HG03095 (cell line): ENCODE measurements around the gene L1TD1.
"Not testable (repeated sequence)": the region's sequence is repeated elsewhere in the genome, so short reads cannot be mapped to it uniquely, and the experiment has no call there.

Source experiments
- ATAC-seq: cut with Tn5 transposase; IDR thresholded peaks from one replicate; pipeline ENCODE4 v1.9.1; 2021; ENCODE audit warnings: moderate library complexity; ENCODE audit not compliant: unreplicated experiment

The L1TD1 gene

GRCh38 chr1:62233926-62234450 is 39.3 kb downstream of the L1TD1 start:
- no peak for ATAC-seq

- ATAC-seq = no peak
These were observed 40.0 kb downstream of the L1TD1 start for GRCh38 chr1:62234688-62235087.

GRCh38 chr1:62235576-62235975 is 40.9 kb downstream of the L1TD1 start:
- no peak for ATAC-seq

- no peak for ATAC-seq
These were observed 42.7 kb downstream of the L1TD1 start for GRCh38 chr1:62237361-62237760.

- no peak for ATAC-seq
These were observed 43.3 kb downstream of the L1TD1 start for GRCh38 chr1:62237950-62238374.

GRCh38 chr1:62238507-62238906 is 43.9 kb downstream of the L1TD1 start:
- ATAC-seq = no peak

- not testable (repeated sequence) for ATAC-seq
These were observed 45.2 kb downstream of the L1TD1 start for GRCh38 chr1:62239652-62240403.

GRCh38 chr1:62240651-62241370 is 46.2 kb downstream of the L1TD1 start:
- no peak for ATAC-seq

- no peak for ATAC-seq
These were observed 46.9 kb downstream of the L1TD1 start for GRCh38 chr1:62241371-62242131.

- not testable (repeated sequence) for ATAC-seq
These were observed 49.7 kb downstream of the L1TD1 start for GRCh38 chr1:62244380-62244779.

GRCh38 chr1:62245201-62245600 is 50.6 kb downstream of the L1TD1 start:
- no peak for ATAC-seq

GRCh38 chr1:62247391-62248168 is 52.9 kb downstream of the L1TD1 start:
- ATAC-seq = no peak

- no peak for ATAC-seq
These were observed 55.6 kb downstream of the L1TD1 start for GRCh38 chr1:62250126-62250726.

GRCh38 chr1:62259551-62259950 is 64.9 kb downstream of the L1TD1 start:
- ATAC-seq = no peak

GRCh38 chr1:62260688-62261087 is 66.0 kb downstream of the L1TD1 start:
- no peak for ATAC-seq
